Measurements from ENCODE around the gene MAP3K12. TPM values are rescaled to one million over a fixed set of nuclear protein-coding genes. Genes with fewer than 3 reads are reported as not detected.
"Not testable (repeated sequence)": the region's sequence is repeated elsewhere in the genome, so short reads cannot be mapped to it uniquely, and the experiment has no call there.

The MAP3K12 gene
- total RNA-seq, 1 experiment from 2014 or later = 3.9 TPM

DNA sequence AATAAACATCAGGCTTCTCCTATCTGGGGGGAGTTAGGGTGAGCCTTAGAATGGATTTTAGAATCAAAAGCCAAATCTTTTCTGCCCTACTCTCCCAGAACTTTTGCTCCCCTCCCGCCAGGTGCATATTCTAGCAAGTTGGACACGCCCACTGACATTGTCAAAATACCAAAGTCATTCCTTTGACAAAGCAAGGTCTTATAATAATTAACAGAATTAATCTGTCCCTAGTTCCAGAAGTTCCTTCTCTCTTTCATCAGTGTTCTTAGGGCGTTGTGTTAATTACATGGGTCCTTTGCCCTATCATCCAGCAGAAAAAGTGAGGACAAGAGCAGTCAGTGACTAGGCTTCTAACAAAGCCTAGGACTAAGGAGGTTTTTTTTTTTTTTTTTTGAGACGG is 55.3 kb downstream of the MAP3K12 start:
- intact Hi-C loops (cut with micrococcal nuclease; ENCODE audit: unreplicated experiment) = no loop called here
- Mint-ChIP-seq H3K4me1 (ENCODE audit: low read depth, unreplicated experiment) (peaks cover 26% of the 10 kb centered on the region), H3K27me3 (ENCODE audit: insufficient read depth, unreplicated experiment) (no peaks in the 10 kb centered on the region), H3K4me3 (ENCODE audit: unreplicated experiment) (peak overlapping the region; percentile 85), H3K9me3 (ENCODE audit: unreplicated experiment) (no peaks in the 10 kb centered on the region), H3K36me3 (ENCODE audit: insufficient read depth, unreplicated experiment) (peaks cover 70% of the 10 kb centered on the region), H3K27ac (ENCODE audit: unreplicated experiment) (peak overlapping the region; percentile 98)
- Histone ChIP-seq H3K9me3 (no peaks in the 10 kb centered on the region), H3K4me1 (peaks cover 28% of the 10 kb centered on the region), H3K4me3 (ENCODE audit: low read depth, low read length) (peak overlapping the region; percentile 17; the same call in 1 of the 2 replicates), H3K27me3 (replicated peaks; ENCODE audit: control insufficient read depth, insufficient read depth, low read length) (no peaks in the 10 kb centered on the region), H3K36me3 (ENCODE audit: control insufficient read depth, insufficient read depth, low read length) (no peaks in the 10 kb centered on the region; the same call in 1 of the 2 replicates)
- CTCF ChIA-PET = no interaction called here
- TF ChIP-seq, protein P1, sequence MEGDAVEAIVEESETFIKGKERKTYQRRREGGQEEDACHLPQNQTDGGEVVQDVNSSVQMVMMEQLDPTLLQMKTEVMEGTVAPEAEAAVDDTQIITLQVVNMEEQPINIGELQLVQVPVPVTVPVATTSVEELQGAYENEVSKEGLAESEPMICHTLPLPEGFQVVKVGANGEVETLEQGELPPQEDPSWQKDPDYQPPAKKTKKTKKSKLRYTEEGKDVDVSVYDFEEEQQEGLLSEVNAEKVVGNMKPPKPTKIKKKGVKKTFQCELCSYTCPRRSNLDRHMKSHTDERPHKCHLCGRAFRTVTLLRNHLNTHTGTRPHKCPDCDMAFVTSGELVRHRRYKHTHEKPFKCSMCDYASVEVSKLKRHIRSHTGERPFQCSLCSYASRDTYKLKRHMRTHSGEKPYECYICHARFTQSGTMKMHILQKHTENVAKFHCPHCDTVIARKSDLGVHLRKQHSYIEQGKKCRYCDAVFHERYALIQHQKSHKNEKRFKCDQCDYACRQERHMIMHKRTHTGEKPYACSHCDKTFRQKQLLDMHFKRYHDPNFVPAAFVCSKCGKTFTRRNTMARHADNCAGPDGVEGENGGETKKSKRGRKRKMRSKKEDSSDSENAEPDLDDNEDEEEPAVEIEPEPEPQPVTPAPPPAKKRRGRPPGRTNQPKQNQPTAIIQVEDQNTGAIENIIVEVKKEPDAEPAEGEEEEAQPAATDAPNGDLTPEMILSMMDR (IDR thresholded peaks at IDR 0.05; ENCODE audit: insufficient read depth in 1 of 2, low read depth in 1 of 2, low read length in 1 of 2, severe bottlenecking in 1 of 2, unreplicated experiment in 1 of 2) = no peak
- peak; percentile 73 for DNase-seq
- POLR2A ChIA-PET = interaction anchor here (0.6 kb wide), 2 partner anchors 11 to 22 kb away, joined by 3 to 6 read pairs; no protein-coding TSS in a partner anchor
- BruUV-seq (replicated peaks) = no TSS peak

DNA sequence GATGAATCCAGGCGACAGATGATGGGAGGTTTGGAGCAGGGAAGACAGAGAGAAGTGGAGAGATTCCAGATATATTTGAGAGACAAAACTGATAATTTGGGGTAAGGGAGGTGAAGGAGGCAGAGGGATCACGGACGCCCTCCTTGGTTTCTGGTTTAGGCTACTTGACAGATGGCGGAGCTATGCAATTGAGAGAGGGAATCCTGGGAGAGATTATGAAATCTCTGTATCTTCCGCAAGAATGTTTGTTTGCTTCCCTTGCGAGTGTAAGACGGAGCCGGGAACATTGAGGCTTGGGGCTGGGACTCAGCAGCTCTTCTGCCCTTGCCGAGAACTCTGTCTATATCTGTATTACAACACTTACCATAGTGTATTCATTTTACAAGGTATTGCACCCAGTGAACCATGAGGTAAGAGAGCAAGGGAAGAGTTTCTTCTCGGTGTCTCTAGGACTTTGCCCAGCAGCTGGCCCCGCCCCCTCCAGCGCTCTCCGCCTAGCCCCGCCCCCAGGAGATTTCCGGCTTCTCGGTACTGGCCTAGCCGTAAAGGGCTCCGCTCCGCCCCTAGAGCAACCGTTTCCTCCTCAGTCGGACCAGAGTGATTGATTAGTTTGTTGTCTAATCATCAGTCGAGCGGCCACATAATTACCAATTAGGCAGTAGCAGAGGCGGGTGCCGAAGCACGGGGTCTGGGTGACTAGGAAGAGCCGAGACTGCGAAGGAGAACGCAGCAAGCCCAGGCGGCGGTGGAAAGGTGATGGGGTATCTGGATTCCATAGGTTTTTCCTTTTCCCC is 58.0 kb downstream of the MAP3K12 start, which contains the start of gene PRR13:
PRR13 (plus strand) TSS at position 695 of the 794 bp plus-strand sequence. CDS start 981 bp downstream, outside the sequence.
- H3K4me1 Mint-ChIP-seq (ENCODE audit: low read depth, unreplicated experiment) = peaks cover 26% of the 10 kb centered on the region
- no peaks in the 10 kb centered on the region for H3K27me3 ChIP-seq (replicated peaks; ENCODE audit: control insufficient read depth, insufficient read depth, low read length)
- intact Hi-C loops (cut with micrococcal nuclease; ENCODE audit: unreplicated experiment) = loop anchor here (1.0 kb wide), 3 partner anchors 10 to 62 kb away; no protein-coding TSS in a partner anchor
- H3K9me3 ChIP-seq = no peaks in the 10 kb centered on the region
- peaks cover 45% of the 10 kb centered on the region for H3K36me3 Mint-ChIP-seq (ENCODE audit: insufficient read depth, unreplicated experiment)
- peak within 1 kb of the TSS; percentile 98 for H3K27ac Mint-ChIP-seq (ENCODE audit: unreplicated experiment)
- H3K36me3 ChIP-seq (ENCODE audit: control insufficient read depth, insufficient read depth, low read length) = no peaks in the 10 kb centered on the region; the same call in 1 of the 2 replicates
- ChIA-PET POLR2A (interaction anchor here (0.7 to 1.6 kb wide), 5 partner anchors 24 to 120 kb away, joined by 3 to 13 read pairs (median 5); partner anchors contain the start of genes SP1 and TARBP2), CTCF (interaction anchor here (0.6 to 2.2 kb wide), 6 partner anchors 9 to 120 kb away, joined by 3 to 22 read pairs (median 6); partner anchors contain the start of gene AAAS)
- DNase-seq = peak; percentile 98 to 99
- H3K4me3 Mint-ChIP-seq (ENCODE audit: unreplicated experiment) = peak within 1 kb of the TSS; percentile 85
- peaks cover 30% of the 10 kb centered on the region for H3K4me1 ChIP-seq
- TF ChIP-seq, protein P1 (IDR thresholded peaks at IDR 0.05; ENCODE audit: insufficient read depth in 1 of 2, low read depth in 1 of 2, low read length in 1 of 2, severe bottlenecking in 1 of 2, unreplicated experiment in 1 of 2) = no peak
- peak within 1 kb of the TSS; percentile 69 for H3K4me3 ChIP-seq (ENCODE audit: low read depth, low read length)
- BruUV-seq (replicated peaks) = TSS peak; percentile 94
- H3K9me3 Mint-ChIP-seq (ENCODE audit: unreplicated experiment) = no peaks in the 10 kb centered on the region
- no peaks in the 10 kb centered on the region for H3K27me3 Mint-ChIP-seq (ENCODE audit: insufficient read depth, unreplicated experiment)

DNA sequence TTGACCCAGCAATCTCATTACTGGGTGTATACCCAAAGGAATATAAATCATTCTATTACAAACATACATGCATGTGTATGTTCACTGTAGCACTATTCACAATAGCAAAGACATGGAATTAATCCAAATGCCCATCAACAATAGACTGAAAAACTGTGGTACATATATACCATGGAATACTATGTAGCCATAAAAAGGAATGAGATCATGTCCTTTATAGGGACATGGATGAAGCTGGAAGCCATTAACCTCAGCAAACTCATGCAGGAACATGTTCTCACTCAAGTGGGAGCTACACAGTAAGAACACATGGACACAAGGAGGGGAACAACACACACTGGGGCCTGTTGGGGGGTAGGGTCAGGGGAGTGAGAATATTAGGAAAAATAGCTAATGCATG is 59.7 kb downstream of the MAP3K12 start:
- H3K27me3 ChIP-seq (replicated peaks; ENCODE audit: control insufficient read depth, insufficient read depth, low read length); BruUV-seq (replicated peaks); intact Hi-C loops (cut with micrococcal nuclease; ENCODE audit: unreplicated experiment); H3K9me3 ChIP-seq; H3K27me3 Mint-ChIP-seq (ENCODE audit: insufficient read depth, unreplicated experiment); H3K9me3 Mint-ChIP-seq (ENCODE audit: unreplicated experiment); DNase-seq; H3K4me3 ChIP-seq (ENCODE audit: low read depth, low read length); H3K36me3 ChIP-seq (ENCODE audit: control insufficient read depth, insufficient read depth, low read length); H3K27ac Mint-ChIP-seq (ENCODE audit: unreplicated experiment): not testable (repeated sequence)
- ChIA-PET POLR2A (interaction anchor here (0.7 kb wide), 1 partner anchor 115 kb away, joined by 5 read pairs; no protein-coding TSS in a partner anchor), CTCF (interaction anchor here (2.2 kb wide), 1 partner anchor 18 kb away, joined by 22 read pairs; no protein-coding TSS in a partner anchor)
- H3K4me3 Mint-ChIP-seq (ENCODE audit: unreplicated experiment) = peak overlapping the region; percentile 61
- H3K4me1 ChIP-seq = peaks cover 18% of the 10 kb centered on the region
- H3K36me3 Mint-ChIP-seq (ENCODE audit: insufficient read depth, unreplicated experiment) = peaks cover 28% of the 10 kb centered on the region
- peaks cover 19% of the 10 kb centered on the region for H3K4me1 Mint-ChIP-seq (ENCODE audit: low read depth, unreplicated experiment)

DNA sequence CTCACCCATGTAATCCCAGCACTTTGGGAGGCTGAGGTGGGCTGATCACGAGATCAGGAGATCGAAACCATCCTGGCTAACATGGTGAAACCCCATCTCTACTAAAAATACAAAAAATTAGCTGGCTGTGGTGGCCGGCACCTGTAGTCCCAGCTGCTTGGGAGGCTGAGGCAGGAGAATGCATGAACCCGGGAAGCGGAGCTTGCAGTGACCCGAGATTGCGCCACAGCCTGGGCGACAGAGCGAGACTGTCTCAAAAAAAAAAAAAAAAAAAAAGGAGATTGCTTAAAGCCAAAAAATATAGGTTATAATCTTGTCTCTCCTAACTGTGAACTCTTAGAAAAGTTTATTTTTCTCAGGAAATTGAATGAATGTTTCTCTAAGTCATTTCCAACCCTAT is 63.9 kb downstream of the MAP3K12 start:
- H3K4me1 Mint-ChIP-seq (ENCODE audit: low read depth, unreplicated experiment); H3K36me3 ChIP-seq (ENCODE audit: control insufficient read depth, insufficient read depth, low read length); H3K4me3 Mint-ChIP-seq (ENCODE audit: unreplicated experiment); H3K27ac Mint-ChIP-seq (ENCODE audit: unreplicated experiment); BruUV-seq (replicated peaks); H3K4me1 ChIP-seq; intact Hi-C loops (cut with micrococcal nuclease; ENCODE audit: unreplicated experiment); H3K9me3 ChIP-seq; CTCF ChIA-PET; H3K27me3 ChIP-seq (replicated peaks; ENCODE audit: control insufficient read depth, insufficient read depth, low read length); H3K36me3 Mint-ChIP-seq (ENCODE audit: insufficient read depth, unreplicated experiment); H3K4me3 ChIP-seq (ENCODE audit: low read depth, low read length); H3K27me3 Mint-ChIP-seq (ENCODE audit: insufficient read depth, unreplicated experiment); POLR2A ChIA-PET; DNase-seq; H3K9me3 Mint-ChIP-seq (ENCODE audit: unreplicated experiment): not testable (repeated sequence)
